ENCODE measurements around the gene LIMA1.
A peak's percentile ranks its signal among the peaks of the same experiment; 100 is the strongest.

DNA sequence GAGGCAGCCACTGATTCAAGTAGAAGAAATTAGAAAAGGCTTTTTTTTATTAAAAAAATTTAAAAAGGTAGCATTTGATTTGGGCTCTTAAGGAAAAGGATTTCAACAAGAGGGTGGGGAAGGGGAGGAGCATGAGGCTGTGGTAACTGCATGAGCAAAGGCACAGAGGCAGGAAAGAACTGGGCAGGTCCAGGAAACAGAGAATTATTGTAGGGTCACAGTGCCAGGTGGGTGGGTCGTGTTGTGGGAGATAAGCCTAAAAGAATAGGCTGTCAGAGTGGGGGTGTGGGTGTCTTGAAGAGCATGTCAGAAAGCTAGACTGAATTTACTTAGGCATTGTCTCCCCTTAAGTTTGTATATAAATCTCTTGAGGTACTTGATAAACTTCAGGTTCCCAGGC, 7.8 kb downstream of the LIMA1 start:
- TF ChIP-seq, protein P1, sequence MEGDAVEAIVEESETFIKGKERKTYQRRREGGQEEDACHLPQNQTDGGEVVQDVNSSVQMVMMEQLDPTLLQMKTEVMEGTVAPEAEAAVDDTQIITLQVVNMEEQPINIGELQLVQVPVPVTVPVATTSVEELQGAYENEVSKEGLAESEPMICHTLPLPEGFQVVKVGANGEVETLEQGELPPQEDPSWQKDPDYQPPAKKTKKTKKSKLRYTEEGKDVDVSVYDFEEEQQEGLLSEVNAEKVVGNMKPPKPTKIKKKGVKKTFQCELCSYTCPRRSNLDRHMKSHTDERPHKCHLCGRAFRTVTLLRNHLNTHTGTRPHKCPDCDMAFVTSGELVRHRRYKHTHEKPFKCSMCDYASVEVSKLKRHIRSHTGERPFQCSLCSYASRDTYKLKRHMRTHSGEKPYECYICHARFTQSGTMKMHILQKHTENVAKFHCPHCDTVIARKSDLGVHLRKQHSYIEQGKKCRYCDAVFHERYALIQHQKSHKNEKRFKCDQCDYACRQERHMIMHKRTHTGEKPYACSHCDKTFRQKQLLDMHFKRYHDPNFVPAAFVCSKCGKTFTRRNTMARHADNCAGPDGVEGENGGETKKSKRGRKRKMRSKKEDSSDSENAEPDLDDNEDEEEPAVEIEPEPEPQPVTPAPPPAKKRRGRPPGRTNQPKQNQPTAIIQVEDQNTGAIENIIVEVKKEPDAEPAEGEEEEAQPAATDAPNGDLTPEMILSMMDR (IDR thresholded peaks at IDR 0.05): no peak
- peak in 1 of 2 donors; percentile 15 for TF ChIP-seq POLR2AphosphoS5 (IDR thresholded peaks at IDR 0.05)
